Lung (tissue), 12 donors: Measurements from ENCODE around the gene TTC9B. TPM values are rescaled to one million over a fixed set of nuclear protein-coding genes. Genes with fewer than 3 reads are reported as not detected.

ENCODE experiments used
- ATAC-seq: fragments of 200-7000 bp; cut with Tn5 transposase; one replicate; pipeline ENCODE4 v1.9.1; 2020; ENCODE audit warnings: moderate number of reproducible peaks; ENCODE audit not compliant: insufficient read depth, low FRiP score
- DNase-seq, 3 donors: peaks; one replicate each; pipeline ENCODE4 v3.0.0-alpha.2; 2013 to 2017
- H3K27ac ChIP-seq, 2 donors: one replicate each; pipeline ENCODE4 v1.5.1; 2013; ENCODE audit warnings: mild to moderate bottlenecking in 2 of 2, moderate library complexity in 2 of 2, control low read depth in 1 of 2, inconsistent platforms in 1 of 2, low read depth in 1 of 2, low read length in 1 of 2
- H3K27me3 ChIP-seq, 3 donors: one replicate each; pipeline ENCODE4 v1.5.1; 2013; ENCODE audit warnings: low read length in 2 of 3; ENCODE audit not compliant: control insufficient read depth in 3 of 3, insufficient read depth in 3 of 3
- H3K36me3 ChIP-seq, 4 donors: one replicate each; pipeline ENCODE4 v1.5.1; 2013; ENCODE audit warnings: low read length in 4 of 4, mild to moderate bottlenecking in 1 of 4, moderate library complexity in 1 of 4; ENCODE audit not compliant: control insufficient read depth in 4 of 4, insufficient read depth in 4 of 4
- H3K4me1 ChIP-seq, 5 donors: one replicate each; pipeline ENCODE4 v1.5.1; 2013; ENCODE audit warnings: low read length in 5 of 5, mild to moderate bottlenecking in 2 of 5, moderate library complexity in 1 of 5; ENCODE audit not compliant: control insufficient read depth in 5 of 5, insufficient read depth in 5 of 5
- H3K4me3 ChIP-seq: one replicate; pipeline ENCODE4 v1.5.1; 2013; ENCODE audit warnings: mild to moderate bottlenecking, control low read depth, moderate library complexity
- H3K9ac ChIP-seq, 2 donors: one replicate each; pipeline ENCODE4 v1.5.1; 2013; ENCODE audit warnings: low read length in 2 of 2, control low read depth in 1 of 2; ENCODE audit not compliant: insufficient read depth in 1 of 2
- H3K9me3 ChIP-seq, 4 donors: one replicate each; pipeline ENCODE4 v1.5.1; 2013; ENCODE audit warnings: low read length in 3 of 4, mild to moderate bottlenecking in 1 of 4, moderate library complexity in 1 of 4; ENCODE audit not compliant: control insufficient read depth in 4 of 4, insufficient read depth in 3 of 4
- CTCF ChIP-seq: IDR thresholded peaks from 2 replicates; pipeline ENCODE4 v1.5.1; 2012; ENCODE audit warnings: mild to moderate bottlenecking; ENCODE audit errors: control extremely low read depth, extremely low read depth
- WGBS, 2 donors: extraction: QIAGEN DNeasy Blood & Tissue Kit; methylation state at CpG; one replicate each; pipeline ENCODE4 v1.1.7; 2013; 5-methylcytosine and 5-hydroxymethylcytosine counted together
- polyA plus RNA-seq, 2 donors: library from polyadenylated mRNA; stranded (reverse); fragments of 200-250 nt; gene quantifications; one replicate each; pipeline ENCODE4 v1.2.1, GENCODE V29; 2013
- total RNA-seq, 2 donors: library from RNA; depleted of rRNA in 1 of 2; stranded (reverse); fragments of >200 nt in 1 of 2; gene quantifications; one replicate each; pipeline ENCODE4 v1.2.1, GENCODE V29; 2014 to 2021
- donor health status: control.
- donor health status: control.
- donor health status: Bipolar disorder and iron deficiency.
- donor health status: healthy.
- donor health status: DM: yes; HTN: yes; CAD: no.

The TTC9B gene
- total and polyA plus RNA-seq, 4 donors = not detected

GRCh38 chr19:40225440-40226305 lies 7.5 kb upstream of the TTC9B start:
- Histone ChIP-seq H3K9ac (peak overlapping the region in 1 of 2 donors; percentile 32), H3K27ac (no peak overlapping the region), H3K36me3 (no peaks in the 10 kb centered on the region), H3K4me1 (peaks cover 0 to 15% (median 0%) of the 10 kb centered on the region in 5 donors), H3K27me3 (peaks cover 0 to 36% (median 29%) of the 10 kb centered on the region in 3 donors), H3K9me3 (no peaks in the 10 kb centered on the region), H3K4me3 (no peak overlapping the region)
- DNase-seq = peak in 2 of 3 donors; percentile 33 to 34
- no peak for TF ChIP-seq CTCF
- WGBS, 2 donors = 25 to 26% methylated on average over 21 of the region's 21 CpGs
- no peak for ATAC-seq

GRCh38 chr19:40224342-40225150 lies 6.4 kb upstream of the TTC9B start:
- H3K9ac ChIP-seq = no peak overlapping the region
- no peak overlapping the region for H3K4me3 ChIP-seq
- H3K9me3 ChIP-seq = no peaks in the 10 kb centered on the region
- 79 to 83% methylated on average over 32 of the region's 32 CpGs for WGBS, 2 donors
- TF ChIP-seq CTCF = no peak
- no peak for DNase-seq
- peaks cover 0 to 42% (median 32%) of the 10 kb centered on the region in 3 donors for H3K27me3 ChIP-seq
- no peak overlapping the region for H3K27ac ChIP-seq
- H3K4me1 ChIP-seq = peaks cover 0 to 15% (median 0%) of the 10 kb centered on the region in 5 donors
- no peaks in the 10 kb centered on the region for H3K36me3 ChIP-seq
- ATAC-seq = no peak

- ATAC-seq (no peak), DNase-seq (no peak)
- H3K27me3 ChIP-seq = peaks cover 0 to 51% (median 38%) of the 10 kb centered on the region in 3 donors
- no peaks in the 10 kb centered on the region for H3K9me3 ChIP-seq
- 23 to 31% methylated on average over 48 of the region's 48 CpGs for WGBS, 2 donors
- no peak for TF ChIP-seq CTCF
- peaks cover 0 to 15% (median 0%) of the 10 kb centered on the region in 5 donors for H3K4me1 ChIP-seq
- no peak overlapping the region for H3K9ac ChIP-seq
- no peak overlapping the region for H3K27ac ChIP-seq
- no peak overlapping the region for H3K4me3 ChIP-seq
- H3K36me3 ChIP-seq = no peaks in the 10 kb centered on the region
Measured at GRCh38 chr19:40223135-40223822, 5.1 kb upstream of the TTC9B start.
